Sigmoid colon (tissue), 3 donors: ENCODE measurements around the gene KCNT1.

Experiments
- CTCF ChIP-seq, 4 experiments: fragments of 450-650 bp in 3 of 4; fragments of 200-600 bp in 1 of 4; IDR thresholded peaks; one replicate each; pipeline ENCODE4 v1.5.1; 2016 to 2019; ENCODE audit warnings: antibody characterized with exemption in 4 of 4, mild to moderate bottlenecking in 3 of 4, moderate library complexity in 2 of 4
- POLR2A ChIP-seq, 2 donors: fragments of 450-650 bp; IDR thresholded peaks; one replicate each; pipeline ENCODE4 v1.6.1; 2016; ENCODE audit warnings: antibody characterized with exemption in 2 of 2, mild to moderate bottlenecking in 2 of 2, moderate library complexity in 2 of 2

GRCh38 chr9:135724186-135724787 lies 22.3 kb downstream of the KCNT1 start:
- TF ChIP-seq POLR2A (IDR thresholded peaks at IDR 0.05) (no peak), CTCF (IDR thresholded peaks at IDR 0.05) (no peak)
